Activated CD8-positive, alpha-beta memory T cell treated with anti-CD3 and anti-CD28 coated beads, Interleukin-2, amount 50 U/mL, for 4 hours (primary cell): Measurements from ENCODE around the gene NEK9.
"Not testable (repeated sequence)": the region's sequence is repeated elsewhere in the genome, so short reads cannot be mapped to it uniquely, and the experiment has no call there.

ENCODE experiments used
- DNase-seq: peaks from one replicate; pipeline ENCODE4 v3.0.0-alpha.2; 2020

Gene NEK9

GRCh38 chr14:75126679-75127473 lies at the start of gene NEK9:
NEK9 (minus strand) TSS chr14:75127048; CDS start chr14:75126921, 127 bp downstream.
- peak; percentile 88 for DNase-seq

GRCh38 chr14:75176142-75176820 lies 49.4 kb upstream of the NEK9 start, which contains the start of gene TMED10:
TMED10 (minus strand) TSS chr14:75176612; CDS start chr14:75176579, 33 bp downstream.
- DNase-seq: peak; percentile 88

DNA sequence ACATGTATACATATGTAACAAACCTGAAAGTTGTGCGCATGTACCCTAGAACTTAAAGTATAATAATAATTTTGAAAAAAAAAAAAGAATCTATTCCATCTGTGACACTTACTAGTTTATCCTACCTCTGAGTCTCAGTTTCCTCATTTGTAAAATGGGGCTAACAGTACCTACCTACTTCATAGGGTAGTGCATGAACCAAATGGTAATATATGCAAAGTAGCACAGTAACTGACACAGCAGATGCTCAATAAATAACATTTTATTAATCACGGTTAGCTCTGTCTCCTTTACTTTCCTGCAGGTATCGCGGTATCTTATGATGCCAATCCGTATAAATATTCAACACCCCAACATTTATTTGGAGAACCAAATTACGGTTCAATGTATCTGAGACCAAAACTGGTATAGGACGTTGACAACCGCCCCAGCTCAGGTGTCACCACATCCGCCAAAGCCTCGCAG lies 48.9 kb upstream of the NEK9 start:
- DNase-seq: no peak

DNA sequence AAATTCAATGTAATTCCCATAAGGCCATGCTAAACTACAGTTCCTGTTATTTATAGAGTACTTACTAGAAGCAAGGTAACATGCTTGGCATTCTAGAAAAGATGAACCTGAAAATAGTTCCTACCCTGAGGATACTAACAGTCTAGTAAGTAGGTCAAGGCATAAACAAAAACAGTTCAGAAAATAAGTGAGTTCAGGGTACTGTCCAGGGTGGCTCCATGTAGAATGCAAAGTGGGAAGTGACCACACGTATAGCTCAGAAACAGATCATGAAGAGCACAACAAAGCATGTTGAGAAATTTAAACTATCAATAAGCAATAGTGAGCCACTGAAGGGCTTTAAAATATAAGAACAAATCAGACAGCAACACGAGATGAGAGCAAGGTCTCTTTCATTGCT lies 47.2 kb upstream of the NEK9 start:
- DNase-seq: no peak

DNA sequence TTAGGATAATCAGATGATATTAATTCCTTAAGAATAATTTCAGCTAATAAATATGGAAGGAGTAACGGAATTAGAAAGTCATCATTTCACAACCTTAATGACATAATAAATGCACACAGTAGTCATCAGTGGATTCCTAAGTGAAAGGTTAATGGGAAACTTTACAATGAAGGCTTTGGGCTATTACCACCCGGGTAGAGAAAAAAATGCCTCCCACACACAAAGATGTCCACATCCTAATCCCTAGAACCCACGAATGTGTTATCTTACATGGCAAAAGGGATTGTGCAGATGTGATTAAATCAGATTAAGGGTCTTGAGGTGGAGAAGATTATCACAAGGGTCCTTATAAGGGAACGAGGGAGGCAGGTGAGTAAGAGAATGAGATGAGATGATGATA lies 43.9 kb upstream of the NEK9 start:
- DNase-seq: no peak

DNA sequence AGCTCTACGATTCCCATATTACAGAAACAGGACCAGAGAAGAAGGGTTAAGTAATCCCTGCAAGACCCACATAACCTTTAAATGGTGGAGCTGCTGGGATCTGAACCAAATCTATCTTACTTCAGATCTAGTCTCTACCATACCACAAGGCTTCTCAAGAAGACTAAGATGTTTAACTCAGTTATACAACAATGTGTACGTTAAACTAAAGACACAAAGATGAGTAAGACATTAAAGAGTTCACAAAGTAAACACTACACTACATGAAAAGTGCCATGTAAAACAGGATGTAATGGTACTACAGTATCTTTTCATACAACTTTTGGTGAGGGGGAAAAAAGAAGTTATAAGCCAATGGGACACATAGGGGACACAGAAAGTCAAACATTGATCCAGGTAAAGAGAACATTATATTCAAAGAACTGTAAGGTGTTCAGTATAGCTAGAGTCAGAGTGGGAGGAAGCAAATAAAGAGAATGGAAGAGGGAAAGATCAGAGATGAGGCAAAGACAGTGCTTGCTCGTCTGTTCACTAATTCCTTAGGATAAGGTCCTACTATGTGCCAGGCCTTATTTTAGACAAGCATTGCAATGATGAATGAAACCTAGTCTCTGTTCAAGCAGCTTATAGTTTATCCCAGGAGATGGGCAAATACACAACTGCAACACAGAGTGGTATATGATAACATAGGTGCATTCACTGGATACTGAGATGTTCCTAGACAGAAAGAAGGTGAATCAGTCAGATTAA lies 41.9 kb upstream of the NEK9 start:
- DNase-seq: no peak

DNA sequence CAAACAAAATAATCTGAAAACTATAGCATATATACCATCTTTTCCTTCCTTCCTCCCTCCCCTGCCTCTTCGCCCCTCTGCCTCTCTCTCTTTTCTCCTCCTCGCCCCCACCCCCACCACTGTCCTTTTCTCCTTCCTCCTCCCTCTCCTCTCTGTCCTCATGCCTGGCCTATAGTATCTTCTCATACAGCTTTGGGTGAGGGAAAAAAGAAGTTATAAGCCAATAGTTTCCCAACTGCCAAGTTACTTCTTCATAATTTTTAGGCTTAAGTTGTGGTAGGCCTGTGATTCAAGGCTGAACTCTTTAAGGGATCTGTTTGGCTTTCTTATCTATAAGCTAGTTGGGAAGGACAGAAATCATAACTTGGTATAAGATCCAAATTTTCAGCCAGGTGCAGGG lies 40.5 kb upstream of the NEK9 start:
- DNase-seq: no peak

GRCh38 chr14:75165586-75166391 lies 38.9 kb upstream of the NEK9 start:
- DNase-seq: no peak

- no peak for DNase-seq
These were observed 38.0 kb upstream of the NEK9 start for GRCh38 chr14:75164809-75165208.

GRCh38 chr14:75163677-75164076 lies 36.8 kb upstream of the NEK9 start:
- no peak for DNase-seq

GRCh38 chr14:75162631-75163030 lies 35.8 kb upstream of the NEK9 start:
- DNase-seq: no peak

DNA sequence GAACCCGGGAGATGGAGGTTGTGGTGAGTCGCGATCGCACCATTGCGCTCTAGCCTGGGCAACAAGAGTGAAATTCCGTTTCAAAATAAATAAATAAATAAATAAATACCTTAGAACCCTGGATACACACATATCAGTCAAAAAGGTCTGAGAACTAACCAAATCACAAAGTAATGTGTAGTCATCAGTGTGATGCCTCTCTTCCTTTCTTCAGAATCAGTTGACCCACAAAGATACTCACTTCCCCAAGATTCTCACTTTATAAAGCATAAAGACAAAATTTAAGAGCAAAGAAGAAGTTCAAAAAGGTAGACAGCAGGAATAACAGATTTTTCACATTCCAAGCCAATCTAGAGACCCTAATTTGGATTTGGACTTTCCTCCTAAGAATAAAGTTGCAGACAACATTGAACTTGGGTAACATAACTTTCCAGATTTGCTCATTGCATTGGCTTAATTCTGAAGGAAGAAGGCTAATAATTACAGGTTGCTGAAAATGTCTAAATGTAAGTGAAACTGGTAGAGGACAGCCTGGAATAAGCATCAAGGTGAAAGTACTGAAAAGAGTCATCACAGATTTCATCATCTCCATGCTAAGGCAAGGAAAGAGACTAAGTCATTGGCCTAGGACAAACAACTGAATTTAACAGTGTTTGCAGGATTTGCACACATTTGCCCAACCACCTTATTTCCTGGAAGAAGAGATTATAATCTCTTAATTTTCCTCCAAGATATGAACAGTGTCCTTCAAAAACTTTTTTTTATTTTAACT lies 32.2 kb upstream of the NEK9 start:
- no peak for DNase-seq

DNA sequence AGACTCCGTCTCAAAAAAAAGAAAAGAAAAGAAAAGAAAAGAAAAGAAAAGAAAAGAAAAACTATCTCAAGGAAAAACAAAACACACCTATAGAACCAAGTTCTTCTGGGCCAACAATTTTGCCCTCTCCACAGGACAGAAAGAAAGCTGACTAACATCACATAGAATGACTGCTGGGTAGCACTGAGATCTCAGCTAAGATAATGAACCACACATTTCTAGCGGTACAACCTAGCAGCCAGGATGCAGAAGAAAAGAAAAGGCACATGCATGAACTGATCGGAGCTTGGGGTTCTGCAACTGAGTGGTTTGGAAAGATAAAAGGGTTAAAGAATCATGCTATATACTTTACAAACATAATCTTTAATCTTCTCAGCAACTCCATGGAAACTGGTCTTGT lies 30.1 kb upstream of the NEK9 start:
- DNase-seq: no peak

- no peak for DNase-seq
These were observed 29.3 kb upstream of the NEK9 start for GRCh38 chr14:75156111-75156510.

- DNase-seq: no peak
These were observed 28.3 kb upstream of the NEK9 start for GRCh38 chr14:75155169-75155568.

GRCh38 chr14:75153295-75153694 lies 26.4 kb upstream of the NEK9 start:
- DNase-seq: no peak

DNA sequence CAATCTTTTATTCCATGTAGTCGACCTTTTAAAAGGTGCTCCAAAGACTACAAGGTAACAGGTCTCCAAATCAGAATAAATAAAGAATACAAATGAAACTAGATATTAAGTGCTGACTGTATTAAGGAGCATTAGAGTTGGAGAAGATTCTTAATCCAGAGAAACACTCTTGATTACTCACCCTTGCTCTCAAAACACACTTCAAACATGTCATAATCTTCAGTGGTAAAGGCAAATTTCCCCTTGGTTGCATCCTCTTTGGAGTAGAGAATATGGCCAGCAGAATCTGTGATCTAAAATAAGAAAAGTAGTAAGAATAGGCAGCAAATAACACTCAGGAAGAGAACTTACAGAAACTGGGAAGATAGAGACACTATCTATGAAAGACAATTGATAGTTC lies 25.0 kb upstream of the NEK9 start:
- DNase-seq: no peak

GRCh38 chr14:75150637-75151036 lies 23.8 kb upstream of the NEK9 start:
- not testable (repeated sequence) for DNase-seq

- no peak for DNase-seq
These were observed 23.3 kb upstream of the NEK9 start for GRCh38 chr14:75150150-75150549.

DNA sequence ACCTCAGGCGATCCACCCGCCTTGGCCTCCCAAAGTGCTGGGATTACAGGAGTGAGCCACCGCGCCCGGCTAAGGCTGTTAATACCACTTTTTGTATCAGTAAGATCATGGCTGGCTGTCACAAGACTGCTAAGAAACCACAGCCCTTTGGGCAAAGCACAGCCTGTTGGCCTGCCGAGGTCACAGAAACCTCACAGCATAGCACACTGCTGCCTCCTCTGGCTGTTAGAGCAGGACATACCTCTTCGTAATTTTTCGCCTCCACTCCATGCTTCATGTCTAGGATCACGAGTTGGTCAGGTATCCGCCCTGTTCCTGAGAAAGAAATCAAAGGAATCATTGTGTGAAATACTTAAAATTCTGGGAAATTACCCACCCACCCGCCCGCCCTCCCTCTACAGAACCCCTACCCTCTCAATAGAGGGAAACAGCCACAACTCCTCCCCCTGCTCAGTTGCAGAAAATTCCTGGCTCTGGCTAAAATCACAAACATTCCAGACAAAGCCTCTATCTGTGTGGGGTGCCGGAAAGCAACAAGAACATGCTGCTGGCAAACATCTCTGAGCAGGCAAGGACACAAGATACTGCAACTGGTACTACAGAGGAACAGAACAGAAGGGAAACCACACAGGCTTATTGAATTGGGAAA lies 20.7 kb upstream of the NEK9 start:
- DNase-seq: no peak

DNA sequence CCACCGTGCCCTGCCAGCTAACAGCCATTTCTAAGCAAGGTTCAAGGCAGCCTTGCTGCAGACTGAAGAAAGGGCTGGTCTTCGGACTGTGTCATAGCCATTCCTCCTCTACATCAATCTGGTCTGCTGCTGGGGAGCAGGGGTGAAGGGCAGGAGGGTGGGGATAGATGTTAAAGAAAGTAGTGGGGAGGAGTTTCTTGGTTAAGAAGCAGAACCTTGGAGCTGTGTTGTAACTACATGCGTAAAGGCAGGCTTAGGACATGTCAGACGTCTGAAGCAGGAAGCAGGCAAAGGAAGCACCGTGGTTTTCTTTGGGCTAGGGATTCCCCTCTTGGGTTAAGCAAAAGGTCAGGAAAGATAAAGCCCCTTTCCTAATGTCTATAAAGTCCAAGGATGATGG lies 18.1 kb upstream of the NEK9 start:
- DNase-seq: no peak
